Liver (tissue), 9 donors: ENCODE results near the gene INPP4B. TPM values are rescaled to one million over a fixed set of nuclear protein-coding genes. Genes with fewer than 3 reads are reported as not detected.

ENCODE experiments used
- DNase-seq: peaks from one replicate; pipeline ENCODE4 v3.0.0-alpha.2; 2017; ENCODE audit warnings: low spot score
- H3K27ac ChIP-seq, 2 donors: one replicate each; pipeline ENCODE4 v1.7.0; 2013; ENCODE audit warnings: inconsistent platforms in 2 of 2, low read length in 2 of 2, control low read depth in 1 of 2, low read depth in 1 of 2, mild to moderate bottlenecking in 1 of 2
- H3K27me3 ChIP-seq, 4 donors: one replicate each; pipeline versions ENCODE4 v1.6.1 to v1.7.0; 2013; ENCODE audit warnings: low read length in 3 of 4, inconsistent platforms in 1 of 4, mild to moderate bottlenecking in 1 of 4, moderate library complexity in 1 of 4; ENCODE audit not compliant: control insufficient read depth in 4 of 4, insufficient read depth in 4 of 4
- H3K36me3 ChIP-seq, 4 donors: one replicate each; pipeline versions ENCODE4 v1.6.1 to v1.7.0; 2013; ENCODE audit warnings: low read length in 3 of 4, mild to moderate bottlenecking in 3 of 4, low read depth in 1 of 4, moderate library complexity in 1 of 4; ENCODE audit not compliant: control insufficient read depth in 4 of 4, insufficient read depth in 3 of 4
- H3K4me1 ChIP-seq, 4 donors: one replicate each; pipeline versions ENCODE4 v1.6.1 to v1.7.0; 2013; ENCODE audit warnings: low read length in 3 of 4, mild to moderate bottlenecking in 3 of 4, moderate library complexity in 1 of 4; ENCODE audit not compliant: control insufficient read depth in 4 of 4, insufficient read depth in 4 of 4
- H3K4me3 ChIP-seq, 3 donors: one replicate each; pipeline versions ENCODE4 v1.6.1 to v1.7.0; 2013; ENCODE audit warnings: low read length in 3 of 3, control low read depth in 1 of 3, low read depth in 1 of 3, mild to moderate bottlenecking in 1 of 3
- H3K9ac ChIP-seq, 2 donors: one replicate each; pipeline ENCODE4 v1.7.0; 2013; ENCODE audit warnings: low read length in 2 of 2, mild to moderate bottlenecking in 2 of 2, moderate library complexity in 2 of 2, control low read depth in 1 of 2, low read depth in 1 of 2
- H3K9me3 ChIP-seq, 4 donors: one replicate each; pipeline versions ENCODE4 v1.6.1 to v1.7.0; 2013; ENCODE audit warnings: low read length in 3 of 4; ENCODE audit not compliant: control insufficient read depth in 4 of 4
- ATF3 ChIP-seq: IDR thresholded peaks from 2 replicates; pipeline ENCODE4 v1.6.1; 2016; ENCODE audit warnings: antibody characterized with exemption
- EGR1 ChIP-seq, 2 donors: IDR thresholded peaks; 2 replicates each; pipeline ENCODE4 v1.6.1; 2016 to 2018; ENCODE audit warnings: antibody characterized with exemption in 2 of 2, low read depth in 2 of 2
- FOXA1 ChIP-seq: IDR thresholded peaks from 2 replicates; pipeline ENCODE4 v1.6.1; 2016; ENCODE audit warnings: antibody characterized with exemption
- FOXA2 ChIP-seq: IDR thresholded peaks from 2 replicates; pipeline ENCODE4 v1.6.1; 2016; ENCODE audit warnings: antibody characterized with exemption
- GABPA ChIP-seq, 2 donors: IDR thresholded peaks in 1 of 2; conservative IDR thresholded peaks in 1 of 2; 2 replicates each; pipeline ENCODE4 v1.6.1; 2016; ENCODE audit warnings: antibody characterized with exemption in 2 of 2, mild to moderate bottlenecking in 1 of 2, moderate library complexity in 1 of 2
- HNF4A ChIP-seq, 2 donors: conservative IDR thresholded peaks; 2 replicates each; pipeline ENCODE4 v1.6.1; 2016; ENCODE audit warnings: antibody characterized with exemption in 2 of 2, mild to moderate bottlenecking in 2 of 2
- HNF4G ChIP-seq: IDR thresholded peaks from 2 replicates; pipeline ENCODE4 v1.6.1; 2016; ENCODE audit warnings: antibody characterized with exemption
- JUND ChIP-seq, 2 donors: IDR thresholded peaks; 2 replicates each; pipeline ENCODE4 v1.6.1; 2016; ENCODE audit warnings: antibody characterized with exemption in 2 of 2
- RAD21 ChIP-seq, 2 donors: IDR thresholded peaks; 2 replicates each; pipeline ENCODE4 v1.6.1; 2016; ENCODE audit warnings: antibody characterized with exemption in 2 of 2, mild to moderate bottlenecking in 2 of 2
- REST ChIP-seq: IDR thresholded peaks from 2 replicates; pipeline ENCODE4 v1.6.1; 2016; ENCODE audit warnings: antibody characterized with exemption, mild to moderate bottlenecking
- RXRA ChIP-seq, 2 donors: IDR thresholded peaks; 2 replicates each; pipeline ENCODE4 v1.6.1; 2017 to 2018; ENCODE audit warnings: antibody characterized with exemption in 2 of 2, mild to moderate bottlenecking in 1 of 2
- SP1 ChIP-seq: IDR thresholded peaks from 2 replicates; pipeline ENCODE4 v1.6.1; 2018; ENCODE audit warnings: antibody characterized with exemption, mild to moderate bottlenecking
- TAF1 ChIP-seq: conservative IDR thresholded peaks from 2 replicates; pipeline ENCODE4 v1.6.1; 2016; ENCODE audit warnings: antibody characterized with exemption, mild to moderate bottlenecking
- YY1 ChIP-seq: IDR thresholded peaks from 2 replicates; pipeline ENCODE4 v1.6.1; 2016; ENCODE audit warnings: antibody characterized with exemption, mild to moderate bottlenecking
- WGBS: extraction: QIAGEN DNeasy Blood & Tissue Kit; methylation state at CpG from one replicate; pipeline ENCODE4 v1.1.7; 2013; 5-methylcytosine and 5-hydroxymethylcytosine counted together
- polyA plus RNA-seq, 2 donors: library from polyadenylated mRNA; stranded (reverse) in 1 of 2; unstranded in 1 of 2; fragments of 200-250 nt in 1 of 2; fragments of >200 nt in 1 of 2; fragmentation: Nextera tagmentation in 1 of 2; extraction: Ambion mirVana in 1 of 2; gene quantifications; one replicate each; pipeline versions ENCODE4 v1.2.1 to v1.2.3, GENCODE V29; 2013 to 2015
- total RNA-seq, 2 donors: library from RNA; depleted of rRNA; stranded (reverse); fragments of >200 nt; gene quantifications; one replicate each; pipeline ENCODE4 v1.2.3, GENCODE V29; 2014
- TF ChIP-seq, protein P1 (sequence below): IDR thresholded peaks from 2 replicates; pipeline ENCODE4 v1.6.1; 2016; ENCODE audit warnings: antibody characterized with exemption
- TF ChIP-seq, protein P2 (sequence below): IDR thresholded peaks from 2 replicates; pipeline ENCODE4 v1.6.1; 2016; ENCODE audit warnings: antibody characterized with exemption
- TF ChIP-seq, protein P3 (sequence below): fragments of 150-350 bp; IDR thresholded peaks from 2 replicates; pipeline ENCODE4 v1.5.1; 2017; ENCODE audit warnings: improper control_type of control experiment, low read depth, low read length; ENCODE audit not compliant: missing input control
- donor health status: healthy.
- donor health status: healthy.
- donor health status: healthy.
- donor health status: healthy.
- donor health status: healthy.

INPP4B gene
- total and polyA plus RNA-seq, 4 donors = 0.43 to 2.8 (median 1.6) TPM

GRCh38 chr4:142656178-142656577 is 189.9 kb downstream of the INPP4B start:
- no peaks in the 10 kb centered on the region for H3K4me1 ChIP-seq
- 84% methylated on average over 5 of the region's 5 CpGs for WGBS
- no peak overlapping the region for H3K9ac ChIP-seq
- no peaks in the 10 kb centered on the region for H3K36me3 ChIP-seq
- no peak for TF ChIP-seq YY1
- TF ChIP-seq, protein P1, sequence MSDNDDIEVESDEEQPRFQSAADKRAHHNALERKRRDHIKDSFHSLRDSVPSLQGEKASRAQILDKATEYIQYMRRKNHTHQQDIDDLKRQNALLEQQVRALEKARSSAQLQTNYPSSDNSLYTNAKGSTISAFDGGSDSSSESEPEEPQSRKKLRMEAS = no peak
- no peak for TF ChIP-seq ATF3
- no peak for TF ChIP-seq RXRA (IDR thresholded peaks at IDR 0.05)
- TF ChIP-seq, protein P2, sequence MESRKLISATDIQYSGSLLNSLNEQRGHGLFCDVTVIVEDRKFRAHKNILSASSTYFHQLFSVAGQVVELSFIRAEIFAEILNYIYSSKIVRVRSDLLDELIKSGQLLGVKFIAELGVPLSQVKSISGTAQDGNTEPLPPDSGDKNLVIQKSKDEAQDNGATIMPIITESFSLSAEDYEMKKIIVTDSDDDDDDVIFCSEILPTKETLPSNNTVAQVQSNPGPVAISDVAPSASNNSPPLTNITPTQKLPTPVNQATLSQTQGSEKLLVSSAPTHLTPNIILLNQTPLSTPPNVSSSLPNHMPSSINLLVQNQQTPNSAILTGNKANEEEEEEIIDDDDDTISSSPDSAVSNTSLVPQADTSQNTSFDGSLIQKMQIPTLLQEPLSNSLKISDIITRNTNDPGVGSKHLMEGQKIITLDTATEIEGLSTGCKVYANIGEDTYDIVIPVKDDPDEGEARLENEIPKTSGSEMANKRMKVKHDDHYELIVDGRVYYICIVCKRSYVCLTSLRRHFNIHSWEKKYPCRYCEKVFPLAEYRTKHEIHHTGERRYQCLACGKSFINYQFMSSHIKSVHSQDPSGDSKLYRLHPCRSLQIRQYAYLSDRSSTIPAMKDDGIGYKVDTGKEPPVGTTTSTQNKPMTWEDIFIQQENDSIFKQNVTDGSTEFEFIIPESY = no peak
- TF ChIP-seq RAD21 (IDR thresholded peaks at IDR 0.05) = no peak
- no peak for TF ChIP-seq TAF1
- TF ChIP-seq, protein P3, sequence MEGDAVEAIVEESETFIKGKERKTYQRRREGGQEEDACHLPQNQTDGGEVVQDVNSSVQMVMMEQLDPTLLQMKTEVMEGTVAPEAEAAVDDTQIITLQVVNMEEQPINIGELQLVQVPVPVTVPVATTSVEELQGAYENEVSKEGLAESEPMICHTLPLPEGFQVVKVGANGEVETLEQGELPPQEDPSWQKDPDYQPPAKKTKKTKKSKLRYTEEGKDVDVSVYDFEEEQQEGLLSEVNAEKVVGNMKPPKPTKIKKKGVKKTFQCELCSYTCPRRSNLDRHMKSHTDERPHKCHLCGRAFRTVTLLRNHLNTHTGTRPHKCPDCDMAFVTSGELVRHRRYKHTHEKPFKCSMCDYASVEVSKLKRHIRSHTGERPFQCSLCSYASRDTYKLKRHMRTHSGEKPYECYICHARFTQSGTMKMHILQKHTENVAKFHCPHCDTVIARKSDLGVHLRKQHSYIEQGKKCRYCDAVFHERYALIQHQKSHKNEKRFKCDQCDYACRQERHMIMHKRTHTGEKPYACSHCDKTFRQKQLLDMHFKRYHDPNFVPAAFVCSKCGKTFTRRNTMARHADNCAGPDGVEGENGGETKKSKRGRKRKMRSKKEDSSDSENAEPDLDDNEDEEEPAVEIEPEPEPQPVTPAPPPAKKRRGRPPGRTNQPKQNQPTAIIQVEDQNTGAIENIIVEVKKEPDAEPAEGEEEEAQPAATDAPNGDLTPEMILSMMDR = no peak
- TF ChIP-seq EGR1 (IDR thresholded peaks at IDR 0.05; ENCODE audit: low read depth in 2 of 2) = no peak
- TF ChIP-seq GABPA (IDR thresholded peaks at IDR 0.05 in 1 of 2, conservative IDR thresholded peaks at IDR 0.05 in 1 of 2) = no peak
- TF ChIP-seq SP1 = no peak
- TF ChIP-seq HNF4G = no peak
- no peak for TF ChIP-seq FOXA2
- no peak for TF ChIP-seq FOXA1
- no peak for TF ChIP-seq HNF4A (conservative IDR thresholded peaks at IDR 0.05)
- no peak for TF ChIP-seq REST
- H3K27me3 ChIP-seq = no peaks in the 10 kb centered on the region
- H3K9me3 ChIP-seq = peaks cover 13 to 46% (median 22%) of the 10 kb centered on the region in 4 donors
- H3K4me3 ChIP-seq = peak overlapping the region in 2 of 3 donors; percentile 21 to 49
- peak; percentile 34 for DNase-seq
- no peak overlapping the region for H3K27ac ChIP-seq

DNA sequence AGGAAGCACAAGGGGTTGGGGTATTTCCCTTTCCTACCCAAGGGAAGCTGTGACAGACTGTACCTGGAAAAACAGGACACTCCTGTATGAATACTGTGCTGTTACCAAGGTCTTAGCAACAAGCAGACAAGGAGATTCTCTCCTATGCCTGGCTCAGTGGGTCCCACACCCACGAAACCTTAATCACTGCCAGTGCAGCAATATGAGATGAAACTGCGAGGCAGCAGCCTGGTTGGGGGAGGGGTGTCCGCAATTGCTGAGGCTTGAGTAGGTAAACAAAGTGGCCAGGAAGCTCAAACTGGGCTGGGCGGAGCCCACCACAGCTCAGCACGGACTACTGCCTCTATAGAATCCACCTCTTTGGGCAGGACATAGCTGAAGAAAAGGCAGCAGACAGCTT is 197.7 kb downstream of the INPP4B start:
- TF ChIP-seq HNF4G = no peak
- TF ChIP-seq FOXA2 = no peak
- TF ChIP-seq REST = no peak
- TF ChIP-seq SP1 = no peak
- TF ChIP-seq, protein P2 = no peak
- TF ChIP-seq FOXA1 = no peak
- TF ChIP-seq JUND (IDR thresholded peaks at IDR 0.05) = no peak
- no peak overlapping the region for H3K27ac ChIP-seq
- peaks cover 0 to 3% (median 0%) of the 10 kb centered on the region in 4 donors for H3K9me3 ChIP-seq
- WGBS = 76% methylated on average over 5 of the region's 5 CpGs
- no peaks in the 10 kb centered on the region for H3K36me3 ChIP-seq
- no peak for DNase-seq
- no peaks in the 10 kb centered on the region for H3K4me1 ChIP-seq
- no peak overlapping the region for H3K4me3 ChIP-seq
- no peaks in the 10 kb centered on the region for H3K27me3 ChIP-seq
- no peak overlapping the region for H3K9ac ChIP-seq
